Measurements from ENCODE around the gene GREB1.

DNA sequence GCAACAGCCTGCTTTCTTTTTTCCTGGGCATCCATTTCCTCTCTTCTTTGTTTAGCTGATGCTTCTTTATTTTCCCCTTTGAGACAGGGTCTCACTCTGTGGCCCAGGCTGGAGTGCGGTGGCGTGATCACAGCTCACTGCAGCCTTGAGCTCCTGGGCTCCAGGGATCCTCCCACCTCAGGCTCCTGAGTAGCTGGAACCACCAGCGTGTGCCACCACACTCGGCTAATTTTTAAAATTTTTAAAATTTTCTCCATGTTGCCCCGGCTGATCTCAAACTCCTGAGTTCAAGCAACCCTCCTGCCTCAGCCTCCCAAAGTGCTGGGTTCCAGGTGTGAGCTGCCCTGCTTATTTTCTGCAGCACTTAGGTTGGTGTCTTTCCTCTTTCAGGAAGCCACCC lies 77.4 kb downstream of the GREB1 start:
- TF ChIP-seq, protein P1, sequence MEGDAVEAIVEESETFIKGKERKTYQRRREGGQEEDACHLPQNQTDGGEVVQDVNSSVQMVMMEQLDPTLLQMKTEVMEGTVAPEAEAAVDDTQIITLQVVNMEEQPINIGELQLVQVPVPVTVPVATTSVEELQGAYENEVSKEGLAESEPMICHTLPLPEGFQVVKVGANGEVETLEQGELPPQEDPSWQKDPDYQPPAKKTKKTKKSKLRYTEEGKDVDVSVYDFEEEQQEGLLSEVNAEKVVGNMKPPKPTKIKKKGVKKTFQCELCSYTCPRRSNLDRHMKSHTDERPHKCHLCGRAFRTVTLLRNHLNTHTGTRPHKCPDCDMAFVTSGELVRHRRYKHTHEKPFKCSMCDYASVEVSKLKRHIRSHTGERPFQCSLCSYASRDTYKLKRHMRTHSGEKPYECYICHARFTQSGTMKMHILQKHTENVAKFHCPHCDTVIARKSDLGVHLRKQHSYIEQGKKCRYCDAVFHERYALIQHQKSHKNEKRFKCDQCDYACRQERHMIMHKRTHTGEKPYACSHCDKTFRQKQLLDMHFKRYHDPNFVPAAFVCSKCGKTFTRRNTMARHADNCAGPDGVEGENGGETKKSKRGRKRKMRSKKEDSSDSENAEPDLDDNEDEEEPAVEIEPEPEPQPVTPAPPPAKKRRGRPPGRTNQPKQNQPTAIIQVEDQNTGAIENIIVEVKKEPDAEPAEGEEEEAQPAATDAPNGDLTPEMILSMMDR (IDR thresholded peaks at IDR 0.05) = no peak
- TF ChIP-seq POLR2A (IDR thresholded peaks at IDR 0.05) = no peak
